Glomerular visceral epithelial cell (primary cell): ENCODE results near the gene COX4I1.
"Not testable (repeated sequence)": the region's sequence is repeated elsewhere in the genome, so short reads cannot be mapped to it uniquely, and the experiment has no call there.

Experiments
- DNase-seq: peaks from one replicate; pipeline ENCODE4 v3.0.0-alpha.2; 2016; ENCODE audit errors: extremely low spot score

Gene COX4I1

GRCh38 chr16:85800321-85800669 is 800 bp downstream of the COX4I1 start:
- DNase-seq: no peak

DNA sequence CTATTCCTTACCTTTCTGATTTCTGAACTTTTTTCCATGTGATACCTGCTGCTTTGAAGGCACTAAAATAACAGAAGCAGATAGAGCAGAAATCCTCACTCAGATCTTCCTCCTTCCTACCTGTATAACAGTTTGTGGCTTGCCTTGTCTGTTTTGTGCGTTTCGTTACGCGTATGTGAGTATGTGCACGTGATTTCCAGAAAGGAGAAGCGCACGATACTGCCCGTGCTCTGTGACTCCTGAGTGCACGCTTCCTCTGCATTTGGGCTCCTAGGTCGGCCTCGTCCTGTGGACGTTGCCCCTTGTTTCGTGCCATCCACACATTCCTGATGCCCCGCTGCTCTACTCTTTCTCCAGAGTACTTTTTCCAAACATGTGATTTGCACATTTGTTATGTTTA is 4.1 kb downstream of the COX4I1 start:
- no peak for DNase-seq

DNA sequence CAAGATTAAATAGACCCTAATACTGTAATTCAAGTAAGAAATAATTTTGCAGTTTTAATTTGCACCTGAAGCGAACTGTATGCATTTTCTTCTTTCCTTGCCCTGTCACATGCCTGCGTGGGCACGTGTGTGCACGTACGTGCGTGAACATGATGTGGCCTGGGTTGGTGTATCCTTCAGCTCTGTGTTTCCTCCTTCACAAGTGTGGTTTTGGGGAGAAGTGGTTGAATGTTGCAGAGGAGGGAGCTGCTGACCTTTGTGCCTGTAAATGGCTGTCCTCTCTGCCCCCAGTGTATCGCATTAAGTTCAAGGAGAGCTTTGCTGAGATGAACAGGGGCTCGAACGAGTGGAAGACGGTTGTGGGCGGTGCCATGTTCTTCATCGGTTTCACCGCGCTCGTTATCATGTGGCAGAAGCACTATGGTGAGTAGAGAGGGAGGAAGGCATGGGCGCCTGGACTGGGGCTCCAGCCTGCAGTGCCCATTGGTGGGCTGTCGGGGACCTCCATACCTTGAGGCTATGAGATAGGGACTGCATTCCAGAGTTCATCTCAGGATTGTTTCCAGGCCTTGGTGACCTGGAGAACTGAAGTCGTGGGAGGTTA is 6.0 kb downstream of the COX4I1 start:
- DNase-seq: no peak

- no peak for DNase-seq
These were observed 7.0 kb downstream of the COX4I1 start for GRCh38 chr16:85806539-85806938.

DNA sequence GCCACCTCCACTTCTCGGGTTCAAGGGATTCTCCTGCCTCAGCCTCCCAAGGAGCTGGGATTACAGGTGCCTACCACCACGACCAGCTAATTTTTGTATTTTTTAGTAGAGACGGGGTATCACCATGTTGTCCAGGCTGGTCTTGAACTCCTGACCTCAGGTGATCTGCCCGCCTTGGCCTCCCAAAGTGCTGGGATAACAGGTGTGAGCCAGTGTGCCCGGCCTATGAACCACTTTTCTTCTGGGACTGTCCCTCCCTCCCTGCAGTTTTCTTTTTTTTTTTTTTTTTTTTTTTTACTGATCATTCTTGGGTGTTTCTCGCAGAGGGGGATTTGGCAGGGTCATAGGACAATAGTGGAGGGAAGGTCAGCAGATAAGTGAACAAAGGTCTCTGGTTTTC is 7.8 kb downstream of the COX4I1 start:
- not testable (repeated sequence) for DNase-seq

DNA sequence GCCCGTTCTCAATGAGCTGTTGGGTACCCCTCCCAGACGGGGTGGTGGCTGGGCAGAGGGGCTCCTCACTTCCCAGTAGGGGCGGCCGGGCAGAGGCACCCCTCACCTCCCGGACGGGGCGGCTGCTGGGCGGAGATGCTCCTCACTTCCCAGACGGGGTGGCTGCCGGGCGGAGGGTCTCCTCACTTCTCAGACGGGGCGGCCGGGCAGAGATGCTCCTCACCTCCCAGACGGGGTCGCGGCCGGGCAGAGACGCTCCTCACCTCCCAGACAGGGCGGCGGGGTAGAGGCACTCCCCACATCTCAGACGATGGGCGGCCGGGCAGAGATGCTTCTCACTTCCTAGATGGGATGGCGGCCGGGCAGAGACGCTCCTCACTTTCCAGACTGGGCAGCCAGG is 8.6 kb downstream of the COX4I1 start:
- DNase-seq: not testable (repeated sequence)

GRCh38 chr16:85808926-85809325 is 9.4 kb downstream of the COX4I1 start:
- no peak for DNase-seq

DNA sequence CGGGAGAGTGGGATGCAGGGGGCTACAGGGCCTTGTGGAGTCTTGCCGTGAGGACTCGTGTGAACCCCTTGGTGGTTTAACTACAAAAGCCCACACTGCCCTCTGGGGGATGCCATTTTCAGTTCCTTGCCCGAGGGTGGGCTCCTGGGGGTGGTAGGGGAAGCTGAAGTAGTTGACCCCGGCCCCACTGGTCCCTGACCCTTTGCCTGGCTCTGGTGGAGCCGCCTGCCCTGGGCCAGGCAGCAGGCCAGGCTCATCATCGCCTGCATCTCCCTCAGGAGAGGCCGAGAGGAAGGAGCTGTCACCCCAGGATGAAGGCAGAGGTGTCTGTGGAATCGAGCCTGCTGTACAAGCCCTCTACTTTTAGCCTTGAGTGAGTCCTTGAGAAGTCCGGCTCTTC is 10.2 kb downstream of the COX4I1 start:
- DNase-seq: no peak

- DNase-seq: no peak
These were observed 10.7 kb downstream of the COX4I1 start for GRCh38 chr16:85810097-85810741.

- DNase-seq: no peak
These were observed 11.2 kb downstream of the COX4I1 start for GRCh38 chr16:85810742-85811115.

- no peak for DNase-seq
These were observed 12.7 kb downstream of the COX4I1 start for GRCh38 chr16:85812031-85812807.

DNA sequence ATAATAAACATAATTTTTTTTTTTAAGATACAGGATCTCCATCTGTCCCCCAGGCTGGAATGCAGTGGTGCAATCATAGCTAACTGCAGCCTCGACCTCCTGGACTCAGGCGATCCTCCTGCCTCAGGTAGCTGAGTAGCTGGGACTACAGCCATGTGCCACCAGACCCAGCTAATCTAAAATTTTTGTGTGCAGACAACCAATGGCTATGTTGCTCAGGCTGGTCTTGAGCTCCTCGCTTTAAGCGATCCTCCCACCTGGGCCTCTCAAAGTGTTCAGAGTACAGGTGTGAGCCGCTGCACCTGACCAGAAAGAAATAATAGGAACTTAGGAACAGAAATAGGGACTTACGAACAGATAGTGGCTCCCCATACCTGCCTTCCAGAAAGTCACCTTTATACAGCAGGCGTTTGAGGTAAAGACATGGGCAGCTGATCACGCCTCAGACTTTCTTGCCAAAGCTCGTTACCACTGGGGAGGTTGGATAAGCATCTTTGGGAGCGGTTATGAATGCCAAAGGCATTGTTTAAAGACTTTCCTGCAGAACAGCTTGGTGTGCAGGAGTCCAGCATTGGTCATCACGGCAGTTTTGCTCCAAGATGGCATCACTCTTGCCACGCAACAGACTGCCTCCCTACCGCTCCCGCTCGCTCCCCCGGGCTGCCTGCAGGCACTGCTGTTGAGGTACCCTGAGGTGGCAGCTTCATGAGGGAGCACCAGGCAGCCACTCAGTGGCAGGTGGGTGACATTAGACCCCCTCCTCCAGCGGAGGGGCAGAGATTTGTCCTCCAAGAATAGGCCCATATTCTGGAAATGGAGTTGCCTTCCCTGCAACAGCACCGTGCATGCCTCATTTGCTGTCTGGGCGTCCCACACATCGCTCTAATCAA is 13.6 kb downstream of the COX4I1 start:
- no peak for DNase-seq

DNA sequence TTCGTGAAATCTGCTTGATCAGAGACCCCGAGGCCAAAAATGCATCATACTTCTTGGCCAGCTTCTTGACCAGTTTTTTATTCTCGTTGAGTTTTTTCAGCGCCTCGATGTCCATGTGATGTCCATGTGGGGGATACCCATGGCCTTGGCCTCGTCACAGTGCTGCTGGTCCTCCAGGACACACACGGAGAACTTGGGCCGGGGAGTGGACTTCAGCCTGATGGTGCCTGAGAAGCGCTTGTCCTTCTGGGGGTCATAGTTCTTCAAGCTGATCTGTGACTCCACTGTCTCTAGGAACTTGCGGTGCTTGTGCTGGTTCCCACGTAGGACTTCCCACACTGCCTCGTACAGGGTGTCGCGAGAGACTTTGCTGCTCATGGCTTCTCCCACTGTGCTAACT is 16.7 kb downstream of the COX4I1 start:
- no peak for DNase-seq

DNA sequence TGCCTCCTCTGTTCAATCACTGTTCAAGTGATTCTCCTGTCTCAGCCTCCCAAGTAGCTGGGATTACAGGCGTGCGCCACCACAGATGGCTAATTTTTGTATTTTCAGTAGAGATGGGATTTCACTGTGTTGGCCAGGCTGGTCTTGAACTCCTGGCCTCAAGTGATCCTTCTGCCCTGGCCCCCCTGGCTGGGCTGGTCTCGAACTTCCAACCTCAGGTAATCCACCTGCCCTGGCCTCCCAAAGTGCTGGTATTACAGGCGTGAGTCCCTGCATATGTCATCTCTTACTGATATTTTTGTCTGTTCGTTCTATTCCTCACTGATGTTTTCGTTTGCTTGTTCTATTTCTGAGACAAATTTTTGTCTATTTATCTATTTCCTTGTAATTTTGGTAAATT is 17.7 kb downstream of the COX4I1 start:
- DNase-seq: not testable (repeated sequence)

- peak; percentile 67 for DNase-seq
These were observed 19.8 kb downstream of the COX4I1 start for GRCh38 chr16:85819245-85819644.

DNA sequence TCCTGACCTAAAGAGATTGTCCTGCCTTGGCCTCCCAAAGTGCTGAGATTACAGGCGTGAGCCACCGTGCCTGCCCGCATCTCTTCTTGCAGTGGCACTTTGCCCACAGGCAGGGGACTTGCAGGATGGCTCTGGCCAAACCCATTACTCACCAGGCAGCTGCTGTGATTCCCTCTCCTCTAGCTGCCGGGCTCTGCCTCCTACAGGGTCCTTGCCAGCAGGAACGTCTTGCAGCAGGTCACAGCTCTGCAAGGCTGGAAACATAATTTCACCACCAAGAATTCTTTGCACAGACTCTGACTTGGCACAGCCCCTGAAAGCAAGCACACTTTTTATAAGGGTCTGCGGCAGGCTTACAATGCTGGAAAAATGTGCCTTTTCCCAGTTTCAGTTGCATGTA is 20.3 kb downstream of the COX4I1 start:
- no peak for DNase-seq

DNA sequence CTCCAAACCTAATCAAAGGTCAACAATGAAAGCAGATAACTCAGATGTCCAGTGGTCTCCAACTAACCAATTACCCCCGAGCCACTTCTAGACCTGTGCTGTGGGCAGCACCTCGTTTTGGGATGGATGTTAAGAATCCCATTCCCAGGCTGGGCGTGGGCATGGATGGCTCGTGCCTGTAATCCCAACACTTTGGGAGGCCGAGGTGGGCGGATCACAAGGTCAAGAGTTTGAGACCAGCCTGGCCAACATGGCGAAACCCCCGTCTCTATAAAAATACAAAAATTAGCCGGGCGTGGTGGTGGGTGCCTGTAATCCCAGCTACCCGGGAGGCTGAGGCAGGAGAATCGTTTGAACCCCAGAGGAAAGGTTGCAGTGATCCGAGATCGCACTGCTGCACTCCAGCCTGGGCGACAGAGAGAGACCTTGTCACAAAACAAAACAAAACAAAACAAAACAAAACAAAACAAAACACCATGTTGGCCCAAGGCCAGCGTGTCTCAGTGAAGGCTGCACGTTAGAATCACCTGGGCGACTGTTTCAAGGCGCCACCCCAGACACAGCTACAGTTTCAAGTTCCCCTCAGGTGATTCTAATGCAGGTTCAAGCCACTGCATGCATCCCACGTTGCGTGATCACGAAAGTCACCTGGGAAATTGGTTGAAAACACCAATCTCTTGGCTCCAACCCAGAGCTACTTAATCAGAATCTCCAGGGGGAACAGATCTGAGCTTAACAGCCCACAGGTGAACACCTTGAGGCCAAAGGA is 21.3 kb downstream of the COX4I1 start:
- no peak for DNase-seq

DNA sequence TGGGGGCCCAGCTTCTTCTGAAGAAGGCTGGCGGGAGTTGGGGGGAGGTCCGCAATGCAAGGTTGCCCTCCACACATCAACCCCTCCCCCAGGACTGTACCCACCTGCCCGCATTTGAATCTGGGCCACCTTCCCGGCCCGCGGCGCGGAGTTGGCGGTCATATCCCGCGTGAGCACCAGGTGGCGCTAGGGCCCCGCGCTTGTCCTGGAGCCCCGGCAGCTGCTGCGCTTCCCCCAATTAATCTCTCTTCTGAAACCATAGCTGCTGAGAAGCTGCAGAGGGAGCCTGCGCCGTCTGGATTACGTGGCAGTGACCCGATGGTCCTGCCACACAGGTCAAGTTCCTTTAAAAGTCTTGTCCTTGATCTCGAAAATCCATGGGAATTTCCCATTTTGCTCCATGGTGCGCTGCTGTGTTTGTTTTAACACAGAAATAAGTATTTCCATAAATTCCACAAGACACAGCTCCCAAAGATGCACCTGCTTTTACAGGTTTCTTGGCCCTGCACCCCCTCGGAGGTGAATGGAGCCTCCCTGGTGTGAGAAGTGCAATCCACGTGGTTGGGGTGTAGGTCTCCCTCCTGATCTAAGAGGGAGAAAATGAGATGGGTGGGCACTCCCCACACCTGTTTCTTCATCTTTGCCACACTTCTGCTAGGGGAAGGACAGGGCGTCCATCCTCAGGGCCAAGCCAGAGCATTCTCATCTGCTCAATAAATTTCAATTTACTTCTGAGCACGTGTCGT is 22.1 kb downstream of the COX4I1 start:
- DNase-seq: peak; percentile 64

DNA sequence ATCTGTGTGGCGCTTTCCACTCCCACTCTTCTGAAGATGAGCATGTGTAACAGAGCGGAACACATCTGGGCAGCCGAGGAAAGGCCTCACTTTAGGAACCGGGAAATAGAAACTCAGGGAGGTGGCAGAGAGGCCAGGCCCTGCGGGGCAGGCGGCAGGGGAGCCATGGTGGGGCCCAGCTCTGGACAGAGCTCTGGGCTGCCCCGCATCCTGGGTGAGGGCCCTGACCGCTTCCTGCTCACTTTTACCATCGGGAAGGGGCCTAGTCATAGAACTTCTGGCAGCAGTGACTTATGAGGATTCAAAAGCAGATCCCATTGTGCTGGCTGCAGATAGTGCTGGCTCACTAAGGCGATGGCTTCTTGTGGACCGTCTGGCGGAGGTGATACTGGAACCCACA is 22.6 kb downstream of the COX4I1 start:
- DNase-seq: no peak

GRCh38 chr16:85823328-85823920 is 23.9 kb downstream of the COX4I1 start:
- no peak for DNase-seq
